ENCODE results near the gene PLCD3. TPM values are rescaled to one million over a fixed set of nuclear protein-coding genes. Genes with fewer than 3 reads are reported as not detected.

PLCD3 gene
- total and polyA plus RNA-seq, 2 of the 13 experiments (the other 11 are each of a cell fraction or from before 2014, with no cell fraction given), result 11.3 to 39.1 TPM

GRCh38 chr17:45160447-45161287 lies 28.4 kb upstream of the PLCD3 start (continued):
- TF ChIP-seq ZNF280B (CRISPR knock-in tag; IDR thresholded peaks at IDR 0.05; ENCODE audit: borderline replicate concordance) (peak; percentile 64; the same call in 1 of the 2 replicates), HMGA1 (CRISPR knock-in tag; conservative IDR thresholded peaks at IDR 0.05) (no peak), ZNF567 (CRISPR knock-in tag; IDR thresholded peaks at IDR 0.05; ENCODE audit: borderline replicate concordance) (0 out of 2 replicates have a peak, but pooled peaks have one; percentile 31), CHD4 (IDR thresholded peaks at IDR 0.05; ENCODE audit: borderline replicate concordance, low read length) (no peak), MIER2 (CRISPR knock-in tag; IDR thresholded peaks at IDR 0.05) (no peak), MXI1 (IDR thresholded peaks at IDR 0.05; ENCODE audit: borderline replicate concordance, low read depth, low read length) (0 out of 3 replicates have a peak, but pooled peaks have one; percentile 39), CEBPZ (IDR thresholded peaks at IDR 0.05; ENCODE audit: low read length) (no peak), PRPF4 (IDR thresholded peaks at IDR 0.05; ENCODE audit: low read depth, low read length, poor library complexity, severe bottlenecking) (peak; percentile 84), ISX (CRISPR knock-in tag; conservative IDR thresholded peaks at IDR 0.05) (peak; percentile 68; the same call in 1 of the 2 replicates), ATF5 (CRISPR knock-in tag; IDR thresholded peaks at IDR 0.05; ENCODE audit: low read depth) (peak; percentile 75; the same call in 1 of the 2 replicates), POLR2AphosphoS5 (IDR thresholded peaks at IDR 0.05; ENCODE audit: low read depth, low read length) (peak; percentile 45), CCDC6 (CRISPR knock-in tag; IDR thresholded peaks at IDR 0.05) (0 out of 2 replicates have a peak, but pooled peaks have one; percentile 38), ZNF101 (CRISPR knock-in tag; IDR thresholded peaks at IDR 0.05; ENCODE audit: borderline replicate concordance, low read depth) (no peak; the same call in 1 of the 2 replicates), STAT6 (CRISPR knock-in tag; IDR thresholded peaks at IDR 0.05; ENCODE audit: borderline replicate concordance) (no peak), ZNF460 (CRISPR knock-in tag; IDR thresholded peaks at IDR 0.05; ENCODE audit: borderline replicate concordance) (peak; percentile 84), ZBTB7B (CRISPR knock-in tag; IDR thresholded peaks at IDR 0.05) (peak; percentile 51; the same call in 1 of the 2 replicates), ZBTB37 (CRISPR knock-in tag; IDR thresholded peaks at IDR 0.05) (peak; percentile 95), ZNF124 (CRISPR knock-in tag; IDR thresholded peaks at IDR 0.05) (no peak)
